CD4-positive, alpha-beta T cell treated with Interleukin-1 beta for 1 hour (primary cell): ENCODE measurements around the gene HOXC5.

Experiments used
- DNase-seq, 2 donors: peaks; one replicate each; pipeline ENCODE4 v3.0.0-alpha.2; 2020 to 2022

Gene HOXC5

DNA sequence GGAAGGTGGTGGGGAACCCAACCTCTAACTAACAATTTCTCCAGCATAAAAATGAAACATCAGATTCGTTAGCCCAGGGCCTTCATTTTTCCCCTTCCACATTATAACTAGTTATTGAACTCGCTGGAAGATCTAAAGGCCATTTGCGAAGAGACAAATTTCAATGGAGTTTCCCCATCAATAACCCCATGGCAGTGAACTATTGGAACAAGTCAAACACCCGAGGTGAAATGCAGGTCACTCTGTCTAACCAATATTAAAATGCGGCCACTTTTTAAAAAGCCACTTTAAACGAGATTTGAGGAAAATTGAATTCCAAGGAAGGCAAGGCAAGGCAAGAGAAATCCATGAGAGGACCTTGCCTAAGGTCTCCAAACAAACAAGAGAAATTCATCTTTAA is 16.3 kb downstream of the HOXC5 start:
- DNase-seq: no peak

DNA sequence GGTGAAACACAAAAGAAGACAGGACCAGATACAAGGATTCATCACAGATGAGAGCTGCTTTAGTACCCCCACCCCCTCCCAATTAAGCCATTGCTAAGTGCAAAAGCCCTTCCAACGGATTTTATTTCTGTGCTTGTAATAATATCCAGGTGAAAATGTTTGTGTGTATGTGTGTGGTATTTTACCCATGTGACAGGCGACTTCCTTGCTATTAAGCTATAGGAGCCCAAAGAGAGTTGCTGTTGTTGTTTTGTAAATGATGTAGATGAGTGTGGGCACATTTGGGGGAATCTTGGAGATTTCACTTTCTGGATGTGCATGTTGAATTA is 17.6 kb downstream of the HOXC5 start:
- no peak for DNase-seq

DNA sequence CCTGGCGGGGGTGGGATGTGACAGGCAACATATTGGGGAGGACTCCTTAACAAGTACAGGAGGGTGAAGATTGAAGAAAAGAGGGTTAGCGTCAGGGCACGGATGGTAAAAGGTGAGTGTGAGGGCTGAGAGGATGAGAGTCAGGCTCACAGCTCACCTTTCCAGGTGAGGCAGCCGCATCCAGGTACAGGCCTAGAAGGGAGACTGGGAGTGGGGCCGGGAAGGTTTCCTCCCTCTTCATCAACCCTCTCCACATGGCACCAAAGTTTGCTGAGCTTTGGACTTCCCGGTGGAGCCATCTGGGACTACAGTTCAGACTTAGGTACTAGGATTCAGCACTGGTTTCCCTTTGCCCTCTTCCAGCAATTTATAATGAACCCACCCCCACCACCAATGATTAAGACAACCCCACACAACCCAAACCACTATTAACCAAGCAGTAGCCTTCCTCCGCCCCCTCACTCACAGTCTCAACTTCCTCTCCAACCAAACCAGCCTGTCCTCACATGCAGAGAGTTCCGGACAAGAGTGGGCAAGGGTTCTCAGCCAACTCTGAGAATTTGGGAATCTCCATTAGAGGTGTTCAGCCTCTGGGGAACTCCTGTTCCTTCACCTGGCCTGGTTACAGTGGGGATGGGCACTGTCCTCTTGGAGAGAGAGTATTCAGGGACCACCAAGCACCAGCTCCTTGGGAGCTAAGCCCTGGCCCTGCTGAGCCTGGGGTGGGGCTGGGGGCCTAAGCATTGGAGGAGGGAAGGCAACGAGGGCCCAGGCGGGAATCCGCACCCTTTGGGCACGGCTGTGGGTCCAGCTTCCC is 18.4 kb downstream of the HOXC5 start:
- no peak for DNase-seq

DNA sequence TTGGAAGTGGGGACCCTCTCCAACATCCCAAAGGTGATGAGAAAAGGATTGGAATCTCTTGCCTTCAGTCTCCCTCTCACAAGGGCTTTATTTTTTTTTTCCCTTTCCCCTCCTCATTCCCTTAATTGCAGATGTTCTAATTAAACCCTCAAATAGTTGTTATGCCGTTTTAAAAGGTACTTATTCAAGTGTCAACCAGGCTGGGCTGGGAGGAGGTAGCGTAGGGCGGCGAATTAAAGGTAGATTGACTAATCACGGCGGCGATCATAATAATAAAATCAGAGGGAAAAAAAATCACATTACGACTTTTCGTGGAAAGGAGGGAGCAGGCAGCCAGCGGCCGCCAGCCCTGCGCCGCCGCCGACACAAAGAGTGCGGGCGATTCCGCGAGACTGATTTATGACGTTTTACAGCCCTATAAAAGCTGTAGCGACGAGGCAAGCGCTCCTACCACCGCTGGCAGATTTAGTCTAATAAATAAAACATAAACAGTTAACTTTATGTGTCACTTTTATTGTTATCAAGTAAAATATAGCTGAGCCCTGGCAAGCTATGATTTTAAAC is 19.1 kb downstream of the HOXC5 start:
- DNase-seq: no peak

DNA sequence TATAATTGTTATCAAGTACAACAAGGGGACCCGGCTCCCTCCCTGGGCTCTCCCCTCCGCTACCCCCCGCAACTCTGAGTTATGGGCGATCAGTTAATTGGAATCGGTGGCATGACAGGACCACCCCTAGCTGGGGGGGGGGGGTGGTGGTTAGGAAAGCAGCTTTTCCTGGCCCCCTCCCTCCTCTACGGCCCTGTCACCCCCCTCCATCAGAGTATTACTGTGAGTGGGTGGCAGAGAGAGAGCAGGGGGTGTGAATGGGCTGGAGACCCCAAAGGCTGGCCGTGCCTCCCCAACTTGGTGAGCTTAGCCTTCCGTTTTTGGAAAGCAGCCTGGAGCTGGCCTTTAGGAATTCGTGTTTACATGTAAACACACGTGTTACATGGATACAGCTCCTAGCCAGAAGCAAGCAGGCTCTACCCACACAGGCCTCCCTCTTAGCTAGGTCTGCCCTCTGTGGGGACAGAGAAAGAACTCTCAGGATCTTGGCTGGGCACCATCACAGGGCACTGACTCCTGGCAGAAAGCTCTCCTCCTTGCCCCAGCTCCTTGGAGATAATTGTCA is 19.7 kb downstream of the HOXC5 start:
- no peak for DNase-seq

DNA sequence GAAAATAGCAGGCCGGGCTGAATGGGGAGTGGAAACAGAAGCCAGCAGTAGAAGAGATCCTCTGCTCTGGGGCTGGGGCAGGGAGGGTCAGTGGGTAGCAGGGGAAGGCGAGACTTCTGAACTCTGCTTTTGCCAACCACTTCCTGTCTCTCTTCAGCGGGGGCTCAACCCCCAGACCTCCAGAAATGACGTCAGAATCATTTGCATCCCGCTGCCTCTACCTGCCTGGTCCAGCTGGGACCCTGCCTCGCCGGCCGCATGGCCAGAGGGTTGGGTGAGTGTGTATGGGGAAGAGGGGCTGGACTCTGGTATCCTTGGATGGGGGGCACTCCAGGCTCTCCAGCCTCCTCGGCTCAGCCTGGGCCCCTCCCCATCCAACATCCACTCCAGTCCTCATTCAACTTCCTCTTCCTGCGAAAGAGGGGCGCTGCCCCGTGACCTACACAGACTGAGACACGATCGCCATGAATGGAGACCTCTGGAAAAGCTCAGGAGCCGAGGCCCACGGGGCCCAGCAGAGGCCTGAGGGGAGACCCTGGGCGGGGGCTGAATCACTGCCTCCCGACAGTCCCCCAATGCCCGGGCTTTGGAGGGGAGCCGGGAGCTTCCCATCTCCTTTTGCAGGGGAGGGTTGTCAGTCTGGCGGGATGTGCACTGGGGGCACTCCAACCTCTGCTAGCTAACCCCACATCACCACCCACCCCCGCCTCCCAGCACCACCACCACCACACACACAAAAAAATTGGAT is 20.3 kb downstream of the HOXC5 start:
- peak; percentile 39 to 55 for DNase-seq

DNA sequence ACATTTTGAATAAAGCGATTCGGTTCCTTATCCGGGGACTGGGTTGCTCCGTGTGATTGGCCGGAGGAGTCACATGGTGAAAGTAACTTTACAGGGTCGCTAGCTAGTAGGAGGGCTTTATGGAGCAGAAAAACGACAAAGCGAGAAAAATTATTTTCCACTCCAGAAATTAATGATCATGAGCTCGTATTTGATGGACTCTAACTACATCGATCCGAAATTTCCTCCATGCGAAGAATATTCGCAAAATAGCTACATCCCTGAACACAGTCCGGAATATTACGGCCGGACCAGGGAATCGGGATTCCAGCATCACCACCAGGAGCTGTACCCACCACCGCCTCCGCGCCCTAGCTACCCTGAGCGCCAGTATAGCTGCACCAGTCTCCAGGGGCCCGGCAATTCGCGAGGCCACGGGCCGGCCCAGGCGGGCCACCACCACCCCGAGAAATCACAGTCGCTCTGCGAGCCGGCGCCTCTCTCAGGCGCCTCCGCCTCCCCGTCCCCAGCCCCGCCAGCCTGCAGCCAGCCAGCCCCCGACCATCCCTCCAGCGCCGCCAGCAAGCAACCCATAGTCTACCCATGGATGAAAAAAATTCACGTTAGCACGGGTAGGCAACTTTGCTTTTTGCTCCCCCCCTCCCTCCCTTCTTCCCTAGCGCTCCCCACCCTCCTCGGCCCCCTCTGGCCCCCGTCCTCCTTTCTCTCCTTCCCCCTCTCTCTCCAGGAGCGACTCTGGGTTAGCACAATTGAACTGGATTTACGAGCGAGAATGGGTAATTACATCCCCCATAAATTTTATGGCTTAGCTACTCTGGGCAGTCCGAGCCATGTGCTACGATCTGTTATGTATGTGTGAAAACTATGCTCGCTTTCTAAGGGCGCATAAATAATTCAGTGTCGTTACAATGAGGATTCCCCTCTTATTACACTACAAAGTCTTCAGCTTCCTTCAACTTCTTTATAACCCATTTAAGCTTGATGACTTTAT is 21.2 kb downstream of the HOXC5 start, which contains the start of gene HOXC4:
Gene HOXC4 (plus strand): TSS at position 85 of the 991 bp plus-strand sequence. CDS start 88 bp downstream, at position 173.
- peak; percentile 39 to 46 for DNase-seq

DNA sequence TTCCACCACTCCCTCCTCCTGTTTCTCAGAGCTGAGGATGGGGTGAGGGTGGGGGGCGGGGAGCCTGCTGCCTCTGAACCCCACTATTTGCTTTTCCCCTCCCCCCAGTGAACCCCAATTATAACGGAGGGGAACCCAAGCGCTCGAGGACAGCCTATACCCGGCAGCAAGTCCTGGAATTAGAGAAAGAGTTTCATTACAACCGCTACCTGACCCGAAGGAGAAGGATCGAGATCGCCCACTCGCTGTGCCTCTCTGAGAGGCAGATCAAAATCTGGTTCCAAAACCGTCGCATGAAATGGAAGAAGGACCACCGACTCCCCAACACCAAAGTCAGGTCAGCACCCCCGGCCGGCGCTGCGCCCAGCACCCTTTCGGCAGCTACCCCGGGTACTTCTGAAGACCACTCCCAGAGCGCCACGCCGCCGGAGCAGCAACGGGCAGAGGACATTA is 21.9 kb downstream of the HOXC5 start:
- no peak for DNase-seq

DNA sequence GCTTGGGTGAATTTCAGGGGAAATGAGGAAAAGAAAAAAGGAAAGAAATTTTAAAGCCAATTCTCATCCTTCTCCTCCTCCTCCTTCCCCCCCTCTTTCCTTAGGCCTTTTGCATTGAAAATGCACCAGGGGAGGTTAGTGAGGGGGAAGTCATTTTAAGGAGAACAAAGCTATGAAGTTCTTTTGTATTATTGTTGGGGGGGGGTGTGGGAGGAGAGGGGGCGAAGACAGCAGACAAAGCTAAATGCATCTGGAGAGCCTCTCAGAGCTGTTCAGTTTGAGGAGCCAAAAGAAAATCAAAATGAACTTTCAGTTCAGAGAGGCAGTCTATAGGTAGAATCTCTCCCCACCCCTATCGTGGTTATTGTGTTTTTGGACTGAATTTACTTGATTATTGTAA is 22.7 kb downstream of the HOXC5 start:
- no peak for DNase-seq

DNA sequence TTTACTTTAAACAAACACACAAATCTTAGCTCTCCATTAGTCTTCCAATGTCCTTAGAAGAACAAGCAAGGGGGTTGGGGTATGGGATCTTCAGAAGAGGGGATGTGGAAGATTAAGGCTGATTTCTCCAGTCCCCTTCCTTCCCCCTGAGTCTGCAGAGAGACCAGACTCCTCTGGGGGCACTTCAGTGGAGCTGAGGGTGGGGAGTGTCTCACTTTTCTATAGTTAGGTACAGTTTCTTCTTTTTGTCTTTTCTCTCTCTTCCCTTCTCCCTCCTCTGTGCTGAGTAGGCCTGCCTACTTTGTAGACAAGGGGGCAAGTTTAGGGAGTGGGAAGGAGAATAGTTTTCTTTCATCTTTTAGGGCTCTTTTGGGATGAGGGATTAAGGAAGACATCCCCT is 23.3 kb downstream of the HOXC5 start:
- DNase-seq: no peak

DNA sequence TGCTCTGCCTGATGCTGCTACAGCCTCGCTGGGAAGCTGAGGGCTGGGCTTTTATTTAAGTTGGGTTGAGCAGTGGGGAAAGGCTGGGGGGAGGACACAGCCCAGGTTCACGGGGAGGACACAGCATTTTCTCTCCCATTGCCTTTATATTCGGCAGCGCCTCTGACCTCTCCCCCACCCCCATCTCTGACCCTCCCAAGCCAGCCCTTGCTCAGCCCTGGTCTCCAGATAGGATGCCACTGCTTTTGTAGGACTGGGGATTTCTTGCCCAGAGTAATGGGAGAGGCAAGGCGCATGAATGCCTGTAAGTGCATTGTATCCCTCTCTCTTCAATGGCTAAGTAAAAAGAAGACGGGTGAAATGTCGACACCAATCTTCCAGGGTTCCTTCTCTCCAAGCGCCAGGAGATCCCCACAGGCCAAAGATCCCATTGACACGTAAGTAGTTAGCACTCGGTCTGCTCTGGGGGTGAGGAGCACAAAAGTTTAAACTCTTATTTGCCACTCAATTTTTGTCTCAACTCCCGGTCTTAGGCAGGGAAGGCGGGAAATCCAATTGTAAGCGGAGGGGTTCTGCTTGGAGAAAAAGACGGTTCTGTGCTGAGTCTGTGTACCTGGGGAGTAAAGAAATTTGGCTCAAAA is 25.4 kb downstream of the HOXC5 start:
- DNase-seq: no peak

DNA sequence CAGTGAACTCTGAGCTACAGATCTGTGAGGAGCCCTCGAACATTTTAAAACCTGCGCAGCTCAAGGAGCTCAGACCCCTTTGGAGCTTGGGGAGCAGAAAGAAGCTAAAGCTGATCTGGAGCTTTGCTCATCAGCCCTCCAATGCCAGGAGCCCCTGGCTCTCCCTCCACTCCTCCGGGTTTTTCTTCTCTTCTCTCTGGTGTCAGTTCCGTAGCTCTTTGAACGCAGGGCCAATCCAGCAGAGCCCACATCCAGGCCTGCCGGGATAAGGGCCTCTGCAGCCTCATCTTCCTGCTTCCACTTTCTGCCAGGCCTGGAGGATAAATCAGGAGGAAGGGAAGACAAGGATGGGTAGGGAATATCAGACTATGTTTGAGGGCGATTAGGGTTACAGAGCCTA is 26.8 kb downstream of the HOXC5 start:
- DNase-seq: no peak

DNA sequence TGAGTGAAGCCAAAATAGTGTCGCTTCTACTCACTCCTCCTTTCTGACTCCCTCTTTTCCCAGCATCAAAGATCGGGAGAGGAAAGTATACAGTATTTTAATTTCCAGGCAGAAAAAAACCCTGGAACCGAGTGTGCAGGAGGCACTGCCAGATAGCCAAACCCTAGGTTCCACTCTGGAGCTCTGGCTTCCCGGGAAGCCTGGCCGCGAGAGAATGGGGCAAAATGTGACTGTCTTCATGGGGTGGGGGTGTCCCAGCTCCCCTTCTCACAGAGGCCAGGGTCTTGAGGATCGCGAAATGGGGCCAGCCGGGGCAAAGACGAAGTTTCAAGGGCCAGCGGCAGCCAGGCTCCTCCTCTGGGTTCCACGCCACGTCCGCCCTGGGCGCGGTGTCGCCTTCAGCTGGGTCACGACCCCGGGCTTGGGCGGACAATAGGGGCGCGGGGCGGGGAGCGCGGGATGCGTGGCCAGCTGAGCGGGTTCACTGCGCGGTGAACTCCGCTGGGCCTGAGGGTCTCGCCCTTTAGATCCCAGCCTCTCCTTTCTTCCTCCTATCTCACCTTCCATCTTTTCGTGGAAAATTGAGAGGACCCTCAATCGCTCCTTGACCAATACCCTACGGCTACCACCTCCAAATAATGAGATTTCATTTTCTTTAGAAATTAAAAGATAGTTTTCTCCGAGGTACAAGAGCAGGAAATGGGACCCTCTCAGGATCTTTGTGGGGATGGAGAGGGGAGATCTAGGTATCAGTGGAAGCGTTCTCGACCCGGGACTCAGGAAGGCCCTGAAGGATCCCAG is 27.5 kb downstream of the HOXC5 start:
- no peak for DNase-seq

DNA sequence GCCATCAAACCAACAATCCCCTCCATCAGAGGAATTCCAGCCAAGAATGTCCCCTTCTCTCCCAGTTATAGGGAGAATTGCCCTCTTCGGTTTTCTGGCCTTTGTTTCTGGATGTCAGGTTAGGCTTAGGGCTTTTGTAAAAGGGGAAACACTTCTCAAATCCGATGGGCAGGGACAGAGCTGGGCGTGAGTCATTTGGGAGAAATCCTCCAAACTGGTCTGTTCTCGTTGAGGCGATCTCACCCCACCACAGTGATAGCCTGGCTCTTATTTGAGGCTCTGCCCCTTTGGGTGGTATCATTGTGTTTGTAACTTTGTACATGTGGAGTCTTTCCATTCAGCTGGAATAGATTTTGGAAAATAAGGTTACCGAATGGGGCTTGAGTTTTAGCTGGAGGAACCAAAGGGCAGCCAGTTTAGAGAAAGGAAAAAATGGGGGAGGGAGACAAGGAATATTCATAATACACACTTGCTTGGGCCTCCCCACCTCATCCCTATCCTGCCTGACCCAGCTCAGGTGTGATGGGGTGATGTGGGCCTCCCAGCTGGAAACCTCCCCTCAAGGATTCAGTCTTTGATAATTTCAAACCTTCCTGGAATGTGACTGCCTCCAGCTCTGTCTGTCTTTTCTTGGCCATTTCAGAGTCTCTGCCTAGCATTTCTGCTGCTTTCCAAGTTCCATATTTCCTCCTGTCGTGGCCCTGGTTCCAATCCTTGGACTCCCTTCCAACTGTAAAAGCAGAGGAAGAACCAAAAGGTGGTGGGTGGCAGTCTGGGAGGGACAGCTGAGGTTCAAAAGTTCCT is 28.3 kb downstream of the HOXC5 start:
- DNase-seq: no peak

DNA sequence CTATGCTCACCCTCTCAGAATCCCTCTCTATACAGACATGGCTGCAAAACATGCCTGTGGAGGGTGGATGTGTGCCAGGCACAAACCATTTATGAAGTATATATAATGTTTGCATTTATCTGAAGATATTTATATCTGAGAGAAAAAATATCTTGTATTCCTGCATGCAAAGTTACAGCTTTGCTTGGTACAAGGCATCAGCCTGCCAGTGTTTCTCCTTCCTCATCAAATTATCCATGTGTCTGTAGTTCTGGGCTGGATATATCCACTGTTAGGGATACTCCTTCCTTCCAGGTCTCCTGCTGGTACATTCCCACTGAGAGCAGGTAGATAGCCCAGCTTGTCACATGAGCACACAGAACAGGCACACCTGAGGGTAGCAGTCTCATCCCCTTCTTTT is 32.8 kb downstream of the HOXC5 start:
- DNase-seq: no peak

DNA sequence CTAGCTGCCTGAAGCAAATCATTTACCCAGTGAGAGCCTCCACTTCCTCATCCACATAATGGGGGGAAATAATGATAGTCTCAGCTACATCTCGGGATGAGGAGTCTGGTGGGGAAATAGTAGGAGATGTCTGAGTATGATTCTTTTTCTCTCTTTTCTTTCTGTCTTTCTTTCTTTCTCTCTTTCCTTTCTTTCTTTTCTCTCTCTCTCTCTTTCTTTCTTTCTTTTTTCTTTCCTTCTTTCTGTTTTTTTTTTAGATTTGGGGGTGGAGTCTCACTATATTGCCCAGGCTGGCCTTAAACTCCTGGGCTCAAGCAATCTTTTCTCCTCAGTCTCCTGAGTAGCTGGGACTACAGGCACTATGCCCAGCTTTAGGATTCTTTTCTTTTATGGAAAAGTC is 33.6 kb downstream of the HOXC5 start:
- no peak for DNase-seq

DNA sequence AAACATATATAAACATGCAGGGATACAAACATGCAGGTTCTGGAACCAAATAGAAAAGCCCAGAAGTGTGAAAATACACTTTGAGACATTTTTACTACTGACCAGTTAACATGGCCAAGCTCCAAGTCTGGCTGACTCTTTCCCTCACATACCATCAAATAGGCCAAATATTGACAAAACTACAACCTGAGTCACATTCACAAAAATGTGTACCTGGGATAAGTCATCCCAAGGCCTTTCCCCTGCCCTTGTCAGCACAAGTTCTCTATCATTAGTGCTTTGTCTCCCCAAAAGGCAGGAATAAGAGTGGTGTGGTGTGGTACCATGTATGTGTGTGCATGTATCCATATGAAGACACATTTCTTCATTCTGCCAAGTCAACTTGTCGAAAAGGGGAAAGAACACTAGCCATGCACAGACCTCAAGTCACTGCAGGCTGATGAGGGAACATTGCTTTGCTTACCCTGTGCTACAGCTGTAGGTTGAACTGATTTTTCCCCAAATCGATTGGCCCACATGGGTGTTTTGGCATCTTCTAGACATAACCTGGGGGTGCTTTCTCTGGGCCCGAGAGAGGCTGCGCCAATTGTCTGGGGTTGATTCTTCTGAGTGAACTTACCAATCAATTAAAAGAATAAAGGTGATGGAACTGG is 35.7 kb downstream of the HOXC5 start:
- no peak for DNase-seq

DNA sequence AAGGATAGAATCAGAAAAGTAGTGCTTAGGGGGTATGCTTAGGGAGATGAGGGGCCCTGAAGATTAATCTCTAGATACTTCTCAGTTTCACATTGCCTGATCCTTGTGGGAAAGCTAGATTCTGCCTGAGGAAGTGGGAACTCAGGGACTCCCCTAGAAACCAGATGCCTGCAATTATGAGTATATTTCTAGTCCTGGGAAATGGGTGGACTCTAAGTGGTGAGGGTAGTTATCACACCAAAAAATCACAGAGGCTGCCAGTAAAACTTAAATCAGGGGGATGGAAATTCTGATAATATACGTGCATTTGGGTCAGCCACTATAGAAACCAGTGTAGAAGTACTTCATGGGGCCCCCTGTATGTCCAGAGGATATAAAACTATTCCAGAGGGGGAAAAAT is 39.1 kb downstream of the HOXC5 start:
- no peak for DNase-seq

DNA sequence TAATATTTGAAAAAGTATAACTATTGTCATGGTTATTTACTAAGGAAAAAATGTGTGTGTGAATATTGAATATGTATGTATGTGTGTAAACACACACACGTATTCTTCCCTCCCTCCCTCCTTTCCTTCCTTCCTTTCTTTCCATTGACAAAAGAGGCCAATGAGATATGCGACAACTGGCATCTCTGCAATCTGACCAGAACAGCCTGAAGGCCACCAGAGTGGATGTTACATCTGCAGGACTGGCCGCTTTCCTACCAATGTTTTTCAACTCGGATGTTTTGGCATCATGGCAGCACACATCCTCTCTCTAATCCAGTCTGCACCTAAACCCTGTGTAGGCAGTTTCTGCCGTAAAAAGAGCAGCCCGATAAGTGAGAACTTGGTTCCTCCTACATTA is 41.5 kb downstream of the HOXC5 start:
- DNase-seq: no peak

DNA sequence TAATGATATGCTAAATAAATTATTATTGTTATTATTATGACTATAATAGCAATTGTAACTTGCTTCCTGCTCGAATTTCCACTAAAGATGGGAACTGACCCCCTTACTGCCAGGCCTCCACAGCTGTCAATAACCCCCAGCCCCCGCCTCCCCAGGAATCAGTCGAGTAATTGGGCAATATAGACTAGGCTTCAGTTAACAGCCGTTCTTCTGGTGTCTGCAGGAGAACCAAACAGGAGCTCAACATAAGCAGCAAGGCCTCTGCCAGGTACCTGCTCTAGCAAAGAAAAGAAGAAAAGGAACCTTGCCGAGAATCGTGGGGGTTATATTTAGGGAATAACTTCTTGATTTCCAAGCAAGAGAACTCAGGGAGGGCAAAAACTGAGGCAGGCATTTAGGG is 42.6 kb downstream of the HOXC5 start:
- no peak for DNase-seq
